ENCODE data around the gene C5AR1.

C5AR1 gene

DNA sequence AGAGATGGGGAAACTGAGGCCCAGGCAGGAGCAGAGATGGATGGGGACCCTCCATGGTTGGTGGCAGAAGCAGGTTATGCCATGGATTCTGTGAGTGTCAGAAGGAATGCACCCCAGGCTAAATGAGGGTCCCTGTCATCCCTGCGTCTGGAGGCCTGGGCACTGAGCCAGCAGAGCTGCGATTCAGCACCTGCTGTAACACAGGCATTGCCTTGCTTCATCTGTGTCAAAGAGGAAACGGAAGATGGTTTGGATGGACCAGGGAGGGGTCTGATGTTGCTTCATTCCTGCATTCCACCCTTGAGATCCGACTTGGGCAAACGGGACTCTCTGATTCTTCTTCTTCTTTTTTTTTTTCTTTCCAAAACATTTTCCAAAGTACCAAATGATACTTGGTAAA is 1.2 kb downstream of the C5AR1 start:
- Mint-ChIP-seq H3K36me3 (ENCODE audit: low read depth) (no peaks in the 10 kb centered on the region), H3K27ac (no peak overlapping the region), H3K9me3 (no peaks in the 10 kb centered on the region), H3K4me1 (ENCODE audit: low read depth) (no peaks in the 10 kb centered on the region), H3K4me3 (no peak overlapping the region), H3K27me3 (peaks cover 21% of the 10 kb centered on the region)

DNA sequence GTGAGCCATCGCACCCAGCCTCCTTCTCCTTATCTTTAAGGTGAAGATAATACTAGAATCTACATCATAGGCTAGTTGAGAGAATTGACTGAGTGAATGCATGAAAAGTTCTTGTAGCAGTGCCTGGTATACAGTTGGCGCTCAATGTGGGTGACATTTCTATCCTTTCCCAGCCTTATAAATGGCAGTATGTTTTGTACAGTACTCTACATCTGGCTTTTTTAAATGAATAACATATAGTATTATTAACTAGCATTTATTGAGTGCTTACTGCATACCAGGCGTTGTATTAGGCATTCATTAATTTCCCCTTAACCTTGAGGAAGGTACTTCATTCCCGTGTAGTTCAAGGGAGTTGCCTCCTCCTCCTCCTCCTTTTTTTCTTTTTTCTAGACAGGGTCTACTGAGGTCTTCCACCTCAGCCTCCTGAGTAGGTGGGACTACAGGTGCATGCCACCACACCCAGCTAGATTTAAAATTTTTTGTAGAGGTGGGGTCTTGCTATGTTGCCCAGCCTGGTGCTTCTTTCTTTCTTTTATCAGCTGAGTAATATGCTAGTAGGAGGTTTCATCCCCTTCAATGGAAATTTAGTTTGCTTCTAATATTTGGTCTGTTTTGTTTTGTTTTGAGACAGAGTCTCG is 2.8 kb downstream of the C5AR1 start:
- Mint-ChIP-seq H3K27ac (no peak overlapping the region), H3K27me3 (peaks cover 19% of the 10 kb centered on the region), H3K9me3 (no peaks in the 10 kb centered on the region), H3K36me3 (ENCODE audit: low read depth) (no peaks in the 10 kb centered on the region), H3K4me3 (no peak overlapping the region), H3K4me1 (ENCODE audit: low read depth) (no peaks in the 10 kb centered on the region)

DNA sequence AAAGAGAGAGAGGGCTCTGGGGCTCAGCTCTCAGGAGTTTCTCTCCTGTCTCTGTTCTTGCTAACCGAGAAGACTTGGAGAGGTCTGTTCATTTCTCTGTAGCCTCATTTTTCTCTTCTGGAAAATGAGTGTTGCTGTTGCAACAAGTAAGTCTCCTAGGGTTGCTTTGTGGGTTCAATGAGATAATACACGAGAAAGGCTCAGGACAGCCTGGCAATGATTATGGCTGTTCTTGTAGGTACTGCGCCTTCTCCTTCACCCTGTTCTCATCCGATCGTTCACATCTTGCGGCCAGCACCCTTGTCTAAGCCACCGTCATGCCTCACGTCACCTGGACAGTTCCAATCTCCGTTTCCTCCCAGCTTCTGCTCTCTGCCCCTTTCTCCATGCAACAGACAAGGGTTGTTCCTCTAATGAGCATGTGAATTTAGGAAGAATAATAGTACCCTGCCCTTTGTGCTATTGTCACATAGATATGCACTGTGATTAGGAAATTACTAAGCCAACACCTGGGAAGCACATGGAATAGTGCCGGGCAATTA is 4.2 kb downstream of the C5AR1 start:
- no peak overlapping the region for H3K27ac Mint-ChIP-seq
- no peak overlapping the region for H3K4me3 Mint-ChIP-seq
- H3K9me3 Mint-ChIP-seq = no peaks in the 10 kb centered on the region
- no peaks in the 10 kb centered on the region for H3K36me3 Mint-ChIP-seq (ENCODE audit: low read depth)
- H3K4me1 Mint-ChIP-seq (ENCODE audit: low read depth) = no peaks in the 10 kb centered on the region
- H3K27me3 Mint-ChIP-seq = peaks cover 19% of the 10 kb centered on the region

DNA sequence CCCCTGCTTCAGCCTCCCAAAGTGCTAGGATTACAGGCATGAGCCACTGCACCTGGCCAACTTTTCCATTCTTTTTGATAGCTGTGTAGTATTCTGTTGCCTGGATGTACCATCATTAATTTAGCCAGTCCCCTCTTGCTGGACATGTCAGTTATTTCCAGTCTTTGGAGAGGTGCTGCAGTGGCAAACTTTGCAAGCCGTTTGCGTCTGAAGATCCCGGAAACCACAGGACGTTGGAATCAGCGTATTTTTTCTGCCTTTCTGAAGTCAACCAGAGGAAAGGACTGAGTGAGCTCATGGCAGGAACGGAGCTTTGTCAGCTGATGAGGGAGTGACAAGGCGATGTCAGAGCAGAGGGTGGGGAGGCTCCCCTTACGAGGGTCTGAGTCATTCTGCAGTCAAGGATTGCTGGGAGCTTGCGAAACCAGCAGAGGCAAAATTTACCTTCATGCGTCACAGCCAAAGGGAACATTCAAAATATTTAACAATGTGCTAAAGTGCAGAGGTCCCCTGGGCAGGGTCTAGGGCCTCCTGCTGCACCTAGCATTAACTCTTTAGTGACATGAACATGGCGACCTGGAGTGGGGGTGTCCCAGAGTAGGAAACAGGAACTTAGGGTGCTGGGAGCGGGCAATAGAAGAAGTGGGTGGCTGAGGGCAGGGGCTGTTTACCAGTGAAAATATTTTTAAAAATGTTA is 5.6 kb downstream of the C5AR1 start:
- H3K27me3 Mint-ChIP-seq = peaks cover 20% of the 10 kb centered on the region
- H3K9me3 Mint-ChIP-seq = no peaks in the 10 kb centered on the region
- H3K4me1 Mint-ChIP-seq (ENCODE audit: low read depth) = no peaks in the 10 kb centered on the region
- no peak overlapping the region for H3K27ac Mint-ChIP-seq
- no peaks in the 10 kb centered on the region for H3K36me3 Mint-ChIP-seq (ENCODE audit: low read depth)
- no peak overlapping the region for H3K4me3 Mint-ChIP-seq

DNA sequence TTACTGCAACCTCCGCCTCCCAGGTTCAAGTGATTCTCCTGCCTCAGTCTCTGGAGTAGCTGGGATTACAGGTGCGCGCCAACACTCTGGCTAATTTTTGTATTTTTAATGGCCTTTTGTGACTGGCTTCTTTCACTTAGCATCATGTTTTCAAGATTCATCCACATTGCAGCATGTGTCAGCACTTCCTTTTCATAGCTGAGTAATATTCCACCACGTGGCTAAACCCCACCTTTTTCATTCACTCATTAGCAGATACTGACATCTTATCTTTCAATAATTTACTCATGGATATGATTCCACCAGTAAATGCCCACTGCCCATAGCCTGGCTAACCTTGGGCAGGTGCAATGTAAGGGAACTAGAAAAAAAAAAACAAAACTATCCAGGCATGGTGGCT is 6.9 kb downstream of the C5AR1 start:
- Mint-ChIP-seq H3K4me3 (no peak overlapping the region), H3K9me3 (no peaks in the 10 kb centered on the region), H3K36me3 (ENCODE audit: low read depth) (no peaks in the 10 kb centered on the region), H3K27me3 (peaks cover 26% of the 10 kb centered on the region), H3K27ac (no peak overlapping the region), H3K4me1 (ENCODE audit: low read depth) (no peaks in the 10 kb centered on the region)

DNA sequence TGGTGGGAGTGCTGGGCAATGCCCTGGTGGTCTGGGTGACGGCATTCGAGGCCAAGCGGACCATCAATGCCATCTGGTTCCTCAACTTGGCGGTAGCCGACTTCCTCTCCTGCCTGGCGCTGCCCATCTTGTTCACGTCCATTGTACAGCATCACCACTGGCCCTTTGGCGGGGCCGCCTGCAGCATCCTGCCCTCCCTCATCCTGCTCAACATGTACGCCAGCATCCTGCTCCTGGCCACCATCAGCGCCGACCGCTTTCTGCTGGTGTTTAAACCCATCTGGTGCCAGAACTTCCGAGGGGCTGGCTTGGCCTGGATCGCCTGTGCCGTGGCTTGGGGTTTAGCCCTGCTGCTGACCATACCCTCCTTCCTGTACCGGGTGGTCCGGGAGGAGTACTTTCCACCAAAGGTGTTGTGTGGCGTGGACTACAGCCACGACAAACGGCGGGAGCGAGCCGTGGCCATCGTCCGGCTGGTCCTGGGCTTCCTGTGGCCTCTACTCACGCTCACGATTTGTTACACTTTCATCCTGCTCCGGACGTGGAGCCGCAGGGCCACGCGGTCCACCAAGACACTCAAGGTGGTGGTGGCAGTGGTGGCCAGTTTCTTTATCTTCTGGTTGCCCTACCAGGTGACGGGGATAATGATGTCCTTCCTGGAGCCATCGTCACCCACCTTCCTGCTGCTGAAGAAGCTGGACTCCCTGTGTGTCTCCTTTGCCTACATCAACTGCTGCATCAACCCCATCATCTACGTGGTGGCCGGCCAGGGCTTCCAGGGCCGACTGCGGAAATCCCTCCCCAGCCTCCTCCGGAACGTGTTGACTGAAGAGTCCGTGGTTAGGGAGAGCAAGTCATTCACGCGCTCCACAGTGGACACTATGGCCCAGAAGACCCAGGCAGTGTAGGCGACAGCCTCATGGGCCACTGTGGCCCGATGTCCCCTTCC is 10.5 kb downstream of the C5AR1 start:
- Mint-ChIP-seq H3K4me1 (ENCODE audit: low read depth) (no peaks in the 10 kb centered on the region), H3K27ac (no peak overlapping the region), H3K4me3 (no peak overlapping the region), H3K9me3 (no peaks in the 10 kb centered on the region), H3K36me3 (ENCODE audit: low read depth) (no peaks in the 10 kb centered on the region), H3K27me3 (peaks cover 41% of the 10 kb centered on the region)

DNA sequence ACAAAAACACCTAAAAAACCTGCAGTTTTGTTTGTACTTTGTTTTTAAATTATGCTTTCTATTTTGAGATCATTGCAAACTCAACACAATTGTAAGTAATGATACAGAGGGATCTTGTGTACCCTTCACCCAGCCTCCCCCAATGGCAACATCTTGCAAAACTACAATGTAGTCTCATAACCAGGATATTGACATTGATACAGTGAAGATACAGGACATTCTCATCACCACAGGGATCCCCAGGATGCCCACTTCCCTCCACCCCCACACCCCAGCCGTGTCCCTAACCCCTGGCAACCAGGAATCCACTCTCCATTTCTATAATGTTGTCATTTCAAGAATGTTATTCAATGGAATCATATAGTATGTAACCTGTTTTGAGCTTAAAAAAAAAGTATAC is 12.0 kb downstream of the C5AR1 start:
- no peaks in the 10 kb centered on the region for H3K4me1 Mint-ChIP-seq (ENCODE audit: low read depth)
- H3K27ac Mint-ChIP-seq = no peak overlapping the region
- H3K9me3 Mint-ChIP-seq = no peaks in the 10 kb centered on the region
- no peak overlapping the region for H3K4me3 Mint-ChIP-seq
- peaks cover 37% of the 10 kb centered on the region for H3K27me3 Mint-ChIP-seq
- no peaks in the 10 kb centered on the region for H3K36me3 Mint-ChIP-seq (ENCODE audit: low read depth)

DNA sequence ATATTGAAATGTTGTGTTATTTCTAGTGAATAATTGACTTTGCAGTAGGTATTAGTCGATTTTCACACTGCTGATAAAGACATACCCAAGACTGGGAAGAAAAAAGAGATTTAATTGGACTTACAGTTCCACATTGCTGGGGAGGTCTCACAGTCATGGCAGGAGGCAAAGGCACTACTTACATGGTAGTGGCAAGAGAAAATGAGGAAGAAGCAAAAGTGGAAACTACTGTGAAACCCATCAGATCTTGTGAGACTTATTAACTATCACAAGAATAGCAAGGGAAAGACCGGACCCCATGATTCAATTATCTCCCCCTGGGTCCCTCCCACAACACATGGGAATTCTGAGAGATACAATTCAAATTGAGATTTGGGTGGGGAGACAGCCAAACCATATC is 12.4 kb downstream of the C5AR1 start:
- no peaks in the 10 kb centered on the region for H3K36me3 Mint-ChIP-seq (ENCODE audit: low read depth)
- no peak overlapping the region for H3K27ac Mint-ChIP-seq
- H3K4me1 Mint-ChIP-seq (ENCODE audit: low read depth) = no peaks in the 10 kb centered on the region
- no peak overlapping the region for H3K4me3 Mint-ChIP-seq
- peaks cover 36% of the 10 kb centered on the region for H3K27me3 Mint-ChIP-seq
- no peaks in the 10 kb centered on the region for H3K9me3 Mint-ChIP-seq

DNA sequence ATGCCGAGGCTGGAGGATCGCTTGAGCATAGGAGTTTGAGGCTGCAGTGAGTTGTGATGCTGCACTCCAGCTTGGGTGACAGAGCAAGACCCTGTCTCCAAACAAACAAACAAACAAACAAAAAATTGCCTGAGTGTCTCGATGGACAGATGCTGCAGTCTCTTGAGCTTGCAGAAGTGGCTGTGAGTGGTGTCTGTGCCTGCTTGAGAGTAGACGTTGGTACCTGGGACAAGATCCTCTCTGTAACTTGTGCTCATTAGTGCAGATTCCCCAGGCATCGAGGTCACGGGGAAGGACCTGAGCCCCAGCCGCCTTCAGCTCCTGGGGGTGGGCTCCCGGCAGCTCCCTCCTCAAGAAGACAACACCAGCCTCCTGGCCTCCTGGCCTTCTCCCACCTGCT is 13.7 kb downstream of the C5AR1 start:
- no peak overlapping the region for H3K27ac Mint-ChIP-seq

DNA sequence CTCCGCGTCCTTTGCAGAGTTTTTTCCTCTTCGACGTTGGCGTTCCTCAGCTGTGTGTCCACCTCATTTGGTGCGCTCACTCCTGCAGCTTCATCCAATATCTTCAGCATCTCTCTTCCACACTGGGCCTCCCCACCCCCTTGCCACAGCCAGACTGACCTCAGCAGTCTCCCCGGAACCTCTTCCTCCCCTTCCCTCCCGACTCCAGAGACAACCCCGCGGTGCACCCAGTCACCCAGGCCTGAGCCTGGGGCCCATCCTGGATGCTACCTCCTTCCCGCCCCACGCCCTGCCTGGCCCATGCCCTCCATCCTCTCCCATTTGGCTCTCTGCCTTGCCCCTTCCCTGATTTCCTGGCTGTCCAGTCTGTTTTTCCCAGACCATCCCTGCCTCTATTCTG is 14.2 kb downstream of the C5AR1 start:
- no peak overlapping the region for H3K4me3 Mint-ChIP-seq
- H3K9me3 Mint-ChIP-seq = no peaks in the 10 kb centered on the region
- H3K4me1 Mint-ChIP-seq (ENCODE audit: low read depth) = no peaks in the 10 kb centered on the region
- no peak overlapping the region for H3K27ac Mint-ChIP-seq
- peaks cover 36% of the 10 kb centered on the region for H3K27me3 Mint-ChIP-seq
- no peaks in the 10 kb centered on the region for H3K36me3 Mint-ChIP-seq (ENCODE audit: low read depth)

More for the DNA sequence above, 13.7 kb downstream of the C5AR1 start:
- H3K4me3 Mint-ChIP-seq = no peak overlapping the region
- no peaks in the 10 kb centered on the region for H3K9me3 Mint-ChIP-seq
- no peaks in the 10 kb centered on the region for H3K4me1 Mint-ChIP-seq (ENCODE audit: low read depth)
- no peaks in the 10 kb centered on the region for H3K36me3 Mint-ChIP-seq (ENCODE audit: low read depth)
- H3K27me3 Mint-ChIP-seq = peaks cover 36% of the 10 kb centered on the region

DNA sequence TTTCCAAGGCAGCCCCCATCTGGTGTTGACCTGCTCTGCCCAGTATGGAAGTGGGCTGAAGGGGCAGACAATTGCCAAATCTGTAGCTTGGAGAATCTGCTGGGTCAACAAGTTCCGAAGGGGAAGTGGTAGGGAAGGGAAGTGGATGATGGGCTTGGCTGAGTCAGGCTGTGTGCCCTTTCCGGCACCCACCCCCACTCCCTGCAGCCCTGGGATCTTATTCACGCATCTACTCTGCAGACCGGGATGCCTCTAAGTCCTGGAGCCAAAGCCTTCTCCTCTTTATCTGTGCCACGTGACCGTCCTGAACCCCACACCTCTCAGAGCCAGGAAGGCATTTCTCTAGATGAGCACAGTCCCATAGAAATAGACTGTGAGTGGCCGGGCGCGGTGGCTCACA is 14.8 kb downstream of the C5AR1 start:
- no peak overlapping the region for H3K4me3 Mint-ChIP-seq
- H3K4me1 Mint-ChIP-seq (ENCODE audit: low read depth) = no peaks in the 10 kb centered on the region
- H3K27me3 Mint-ChIP-seq = peaks cover 36% of the 10 kb centered on the region
- H3K9me3 Mint-ChIP-seq = no peaks in the 10 kb centered on the region
- no peak overlapping the region for H3K27ac Mint-ChIP-seq
- H3K36me3 Mint-ChIP-seq (ENCODE audit: low read depth) = no peaks in the 10 kb centered on the region

DNA sequence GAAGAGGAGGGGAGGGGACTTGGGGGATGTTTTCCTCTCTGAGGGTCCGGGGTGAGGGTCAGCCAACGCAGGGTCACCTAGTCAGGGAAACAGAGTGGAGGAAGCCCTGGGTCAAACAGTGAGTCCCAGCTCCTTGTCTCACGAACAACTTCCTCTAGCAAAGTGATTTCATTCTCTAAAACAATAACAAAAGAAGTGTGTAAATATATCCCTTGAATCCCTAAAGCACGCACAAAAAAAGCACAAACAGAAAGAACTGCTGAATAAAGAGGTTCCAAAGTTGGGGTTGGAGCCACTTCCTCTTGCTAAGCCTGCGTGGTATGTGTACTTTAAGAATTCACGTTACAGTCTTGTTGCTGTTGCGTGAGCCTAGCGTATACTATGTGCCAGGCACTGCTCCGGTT is 20.8 kb downstream of the C5AR1 start:
- H3K4me3 Mint-ChIP-seq = no peak overlapping the region
- H3K27me3 Mint-ChIP-seq = peaks cover 3% of the 10 kb centered on the region
- H3K9me3 Mint-ChIP-seq = no peaks in the 10 kb centered on the region
- no peaks in the 10 kb centered on the region for H3K36me3 Mint-ChIP-seq (ENCODE audit: low read depth)
- H3K27ac Mint-ChIP-seq = no peak overlapping the region
- H3K4me1 Mint-ChIP-seq (ENCODE audit: low read depth) = no peaks in the 10 kb centered on the region

DNA sequence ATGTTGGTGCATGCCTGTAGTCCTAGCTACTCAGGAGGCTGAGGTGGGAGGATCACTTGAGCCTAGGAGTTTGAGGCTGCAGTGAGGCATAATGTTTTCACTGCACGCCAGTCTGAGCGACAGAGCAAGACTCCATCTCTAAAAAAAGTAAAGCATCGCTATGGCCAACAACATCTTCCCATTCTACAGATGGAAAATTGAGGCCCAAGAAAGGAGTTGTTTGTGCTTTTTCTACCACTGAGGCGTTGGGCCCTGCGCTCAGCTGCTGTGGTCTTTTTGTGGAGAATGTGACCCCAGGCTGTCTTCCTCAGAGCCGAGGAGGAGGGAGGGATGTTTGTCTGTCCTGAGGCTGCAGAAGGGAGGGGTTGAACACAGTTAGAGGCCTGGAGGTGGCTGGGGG is 21.8 kb downstream of the C5AR1 start:
- Mint-ChIP-seq H3K4me1 (ENCODE audit: low read depth) (peaks cover 6% of the 10 kb centered on the region), H3K9me3 (no peaks in the 10 kb centered on the region), H3K27ac (no peak overlapping the region)

DNA sequence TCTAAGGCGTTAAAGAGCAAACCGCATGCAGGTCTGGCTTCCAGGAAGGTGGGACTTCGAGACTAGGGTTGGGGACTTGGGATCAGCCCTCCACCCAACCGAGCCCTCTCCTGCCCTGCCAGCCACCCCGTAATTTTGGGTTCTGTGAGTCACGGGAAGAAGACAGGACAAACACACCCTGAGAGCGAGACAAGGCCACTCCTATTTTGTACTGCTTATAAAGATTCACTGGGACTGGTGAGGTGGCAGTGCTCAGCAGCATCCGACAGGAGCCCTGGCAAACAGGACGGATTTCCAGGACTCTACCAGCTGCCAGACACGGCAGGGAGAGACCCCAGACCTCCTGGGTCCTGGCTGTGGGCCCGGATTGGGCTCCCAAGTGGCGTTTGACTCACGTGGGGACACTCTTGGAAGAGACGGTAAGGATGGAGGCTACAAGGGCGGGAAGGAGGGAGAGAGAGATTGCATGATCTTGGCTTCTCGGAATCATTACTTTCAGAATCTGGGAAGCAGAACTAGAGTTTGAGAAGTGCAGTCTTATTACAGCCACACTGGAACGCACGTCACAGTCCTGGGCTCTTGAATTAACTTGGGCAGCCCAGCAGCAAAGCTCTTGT is 22.4 kb downstream of the C5AR1 start, which contains the start of gene C5AR2:
Gene C5AR2 (plus strand): TSS at position 245 of the 617 bp plus-strand sequence. CDS start 8,625 bp downstream, outside the sequence.
- Mint-ChIP-seq H3K27ac (no peak within 1 kb of the TSS), H3K27me3 (no peaks in the 10 kb centered on the region), H3K9me3 (no peaks in the 10 kb centered on the region), H3K4me1 (ENCODE audit: low read depth) (peaks cover 9% of the 10 kb centered on the region), H3K36me3 (ENCODE audit: low read depth) (no peaks in the 10 kb centered on the region), H3K4me3 (no peak within 1 kb of the TSS)

More for the DNA sequence above, 21.8 kb downstream of the C5AR1 start:
- no peaks in the 10 kb centered on the region for H3K27me3 Mint-ChIP-seq
- H3K36me3 Mint-ChIP-seq (ENCODE audit: low read depth) = no peaks in the 10 kb centered on the region
- no peak overlapping the region for H3K4me3 Mint-ChIP-seq

All from stimulated activated naive CD8-positive, alpha-beta T cell treated with anti-CD3 and anti-CD28 coated beads, Interleukin-15, Interleukin-2, amounts not matched to agents 100 ng/mL and 50 ng/mL, for 24 hours (primary cell).